Measurements from ENCODE around the gene ZSCAN23. TPM values are rescaled to one million over a fixed set of nuclear protein-coding genes. Genes with fewer than 3 reads are reported as not detected.

ZSCAN23 gene
- total RNA-seq, result under 1 TPM in 2 of 4 donors, not detected in 2; 0.25 to 0.62 TPM

DNA sequence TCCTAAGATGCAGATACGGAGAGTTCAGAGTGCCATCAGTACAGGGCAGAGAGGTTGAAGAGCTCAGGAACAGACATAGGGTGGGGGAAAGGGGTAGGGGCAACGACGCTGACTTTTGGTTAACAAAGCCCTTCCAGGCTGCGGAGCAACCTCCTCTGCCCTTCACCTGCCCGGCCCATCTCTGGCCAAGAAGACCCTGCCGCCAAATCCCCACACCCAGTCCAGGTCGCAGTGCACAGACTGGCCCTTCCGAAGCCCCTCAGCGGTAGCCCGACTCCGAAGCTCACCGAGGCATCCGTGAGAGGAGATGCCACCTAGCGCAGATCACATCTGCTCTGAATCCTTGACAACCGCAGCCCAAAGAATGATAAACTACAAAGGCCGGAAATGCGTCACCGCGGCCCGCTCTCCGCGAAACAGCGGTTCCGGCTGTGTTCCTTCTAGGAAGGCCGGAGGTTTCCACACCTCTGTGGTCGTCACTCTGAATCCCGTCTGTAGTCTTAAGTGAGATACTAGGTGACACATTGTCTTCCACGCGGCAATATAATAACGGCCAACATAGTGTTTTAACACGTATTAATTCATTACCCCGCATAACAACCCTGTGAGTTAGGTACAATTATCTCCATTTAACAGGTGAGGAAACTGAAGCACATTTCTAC, at the start of gene ZSCAN23:
TSS of gene ZSCAN23 (minus strand) at position 380 of the 662 bp plus-strand sequence. CDS start 7,225 bp downstream, outside the sequence.
- no peak for TF ChIP-seq POLR2A (IDR thresholded peaks at IDR 0.05)
- TF ChIP-seq, protein P1, sequence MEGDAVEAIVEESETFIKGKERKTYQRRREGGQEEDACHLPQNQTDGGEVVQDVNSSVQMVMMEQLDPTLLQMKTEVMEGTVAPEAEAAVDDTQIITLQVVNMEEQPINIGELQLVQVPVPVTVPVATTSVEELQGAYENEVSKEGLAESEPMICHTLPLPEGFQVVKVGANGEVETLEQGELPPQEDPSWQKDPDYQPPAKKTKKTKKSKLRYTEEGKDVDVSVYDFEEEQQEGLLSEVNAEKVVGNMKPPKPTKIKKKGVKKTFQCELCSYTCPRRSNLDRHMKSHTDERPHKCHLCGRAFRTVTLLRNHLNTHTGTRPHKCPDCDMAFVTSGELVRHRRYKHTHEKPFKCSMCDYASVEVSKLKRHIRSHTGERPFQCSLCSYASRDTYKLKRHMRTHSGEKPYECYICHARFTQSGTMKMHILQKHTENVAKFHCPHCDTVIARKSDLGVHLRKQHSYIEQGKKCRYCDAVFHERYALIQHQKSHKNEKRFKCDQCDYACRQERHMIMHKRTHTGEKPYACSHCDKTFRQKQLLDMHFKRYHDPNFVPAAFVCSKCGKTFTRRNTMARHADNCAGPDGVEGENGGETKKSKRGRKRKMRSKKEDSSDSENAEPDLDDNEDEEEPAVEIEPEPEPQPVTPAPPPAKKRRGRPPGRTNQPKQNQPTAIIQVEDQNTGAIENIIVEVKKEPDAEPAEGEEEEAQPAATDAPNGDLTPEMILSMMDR (IDR thresholded peaks at IDR 0.05 in 4 of 5, conservative IDR thresholded peaks at IDR 0.05 in 1 of 5), result no peak
- intact Hi-C loops (cut with DNase I; ENCODE audit: low total_unique reads) (loop anchor here (2.0 kb wide), 1 partner anchor 190 kb away; the partner anchor contains the start of gene ZKSCAN4), in situ Hi-C loops (cut with MboI; ENCODE audit: low sequenced_read_pairs in 4 of 4) (no loop called here)
- no peaks in the 10 kb centered on the region for H3K36me3 ChIP-seq
- H3K9me3 ChIP-seq, result no peaks in the 10 kb centered on the region
- H3K27me3 ChIP-seq, result peaks cover 17 to 30% (median 25%) of the 10 kb centered on the region in 3 donors
- peak within 1 kb of the TSS; percentile 46 to 67 (median 59) for H3K4me3 ChIP-seq
- peaks cover 0 to 5% of the 10 kb centered on the region in 2 donors for H3K4me1 ChIP-seq
- H3K27ac ChIP-seq, result peak within 1 kb of the TSS in 1 of 4 donors; percentile 11
- peak; percentile 3 to 16 for DNase-seq
- peak in 1 of 2 donors; percentile 36 for ATAC-seq

DNA sequence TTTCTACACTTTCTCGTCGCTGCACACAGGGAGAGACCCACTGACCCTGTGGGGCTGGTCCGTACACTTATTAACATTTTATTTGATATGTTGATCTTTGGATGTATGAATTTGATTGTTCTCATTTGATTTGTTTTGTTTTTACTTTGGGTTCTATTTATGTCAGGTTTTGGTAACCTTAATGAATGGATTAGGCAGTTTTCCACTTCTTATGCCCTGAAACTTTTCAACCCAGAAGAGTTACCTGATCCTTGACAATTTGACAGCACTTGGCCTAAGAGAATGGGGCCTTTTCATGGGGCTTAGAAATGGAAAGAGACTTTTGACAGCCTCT, 48.7 kb upstream of the ZSCAN23 start:
- Histone ChIP-seq H3K36me3 (no peaks in the 10 kb centered on the region), H3K9me3 (no peaks in the 10 kb centered on the region), H3K4me1 (no peaks in the 10 kb centered on the region), H3K4me3 (no peak overlapping the region), H3K27me3 (peaks cover 7 to 25% (median 18%) of the 10 kb centered on the region in 3 donors), H3K27ac (no peak overlapping the region)
- TF ChIP-seq POLR2A (IDR thresholded peaks at IDR 0.05), result no peak
- TF ChIP-seq, protein P1 (IDR thresholded peaks at IDR 0.05 in 4 of 5, conservative IDR thresholded peaks at IDR 0.05 in 1 of 5), result no peak
- DNase-seq, result no peak
- ATAC-seq, result no peak
- intact Hi-C loops (cut with DNase I; ENCODE audit: low total_unique reads) (no loop called here), in situ Hi-C loops (cut with MboI; ENCODE audit: low sequenced_read_pairs in 4 of 4) (no loop called here)

DNA sequence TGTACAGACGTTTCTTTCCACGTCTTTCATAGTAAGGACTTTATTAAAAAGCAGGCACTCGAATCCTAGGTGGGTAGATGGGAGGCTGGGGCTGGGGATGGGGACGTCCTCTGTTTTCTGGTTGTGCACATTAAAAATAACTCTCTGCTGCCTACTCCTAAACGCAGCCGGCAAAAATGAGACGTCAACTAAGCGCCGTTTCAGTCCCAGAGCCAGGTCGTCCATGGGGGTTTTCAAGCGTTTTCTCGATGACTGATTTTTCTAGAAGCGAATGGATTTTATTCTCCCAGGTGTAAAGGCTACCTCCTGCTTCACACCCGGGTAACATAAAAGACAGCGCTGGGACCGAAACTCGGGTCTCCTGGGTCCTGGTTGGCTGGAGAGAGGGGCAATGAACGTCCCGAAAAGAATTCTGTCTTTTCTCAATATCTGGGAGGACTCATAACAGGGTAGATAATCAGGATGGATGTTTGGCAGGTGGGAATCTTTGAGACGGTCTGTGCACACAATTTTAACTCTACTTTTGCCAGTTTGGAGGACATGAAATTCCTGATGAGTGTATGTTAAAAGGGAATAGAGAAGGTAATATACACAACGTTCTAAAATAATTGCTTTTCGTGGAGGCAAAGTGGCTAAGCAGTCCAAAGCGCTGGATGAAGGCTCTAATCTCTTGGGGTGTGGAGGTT, 47.1 kb upstream of the ZSCAN23 start:
- ATAC-seq, result no peak
- Histone ChIP-seq H3K36me3 (no peaks in the 10 kb centered on the region), H3K27me3 (peaks cover 7 to 25% (median 18%) of the 10 kb centered on the region in 3 donors), H3K4me1 (no peaks in the 10 kb centered on the region), H3K4me3 (peak overlapping the region in 2 of 4 donors; percentile 20 to 34), H3K27ac (peak overlapping the region in 1 of 4 donors; percentile 37), H3K9me3 (no peaks in the 10 kb centered on the region)
- no peak for DNase-seq
- intact Hi-C loops (cut with DNase I; ENCODE audit: low total_unique reads), result no loop called here
- TF ChIP-seq, protein P1 (IDR thresholded peaks at IDR 0.05 in 4 of 5, conservative IDR thresholded peaks at IDR 0.05 in 1 of 5), result no peak
- no peak for TF ChIP-seq POLR2A (IDR thresholded peaks at IDR 0.05)
- in situ Hi-C loops (cut with MboI; ENCODE audit: low sequenced_read_pairs in 4 of 4), result no loop called here

DNA sequence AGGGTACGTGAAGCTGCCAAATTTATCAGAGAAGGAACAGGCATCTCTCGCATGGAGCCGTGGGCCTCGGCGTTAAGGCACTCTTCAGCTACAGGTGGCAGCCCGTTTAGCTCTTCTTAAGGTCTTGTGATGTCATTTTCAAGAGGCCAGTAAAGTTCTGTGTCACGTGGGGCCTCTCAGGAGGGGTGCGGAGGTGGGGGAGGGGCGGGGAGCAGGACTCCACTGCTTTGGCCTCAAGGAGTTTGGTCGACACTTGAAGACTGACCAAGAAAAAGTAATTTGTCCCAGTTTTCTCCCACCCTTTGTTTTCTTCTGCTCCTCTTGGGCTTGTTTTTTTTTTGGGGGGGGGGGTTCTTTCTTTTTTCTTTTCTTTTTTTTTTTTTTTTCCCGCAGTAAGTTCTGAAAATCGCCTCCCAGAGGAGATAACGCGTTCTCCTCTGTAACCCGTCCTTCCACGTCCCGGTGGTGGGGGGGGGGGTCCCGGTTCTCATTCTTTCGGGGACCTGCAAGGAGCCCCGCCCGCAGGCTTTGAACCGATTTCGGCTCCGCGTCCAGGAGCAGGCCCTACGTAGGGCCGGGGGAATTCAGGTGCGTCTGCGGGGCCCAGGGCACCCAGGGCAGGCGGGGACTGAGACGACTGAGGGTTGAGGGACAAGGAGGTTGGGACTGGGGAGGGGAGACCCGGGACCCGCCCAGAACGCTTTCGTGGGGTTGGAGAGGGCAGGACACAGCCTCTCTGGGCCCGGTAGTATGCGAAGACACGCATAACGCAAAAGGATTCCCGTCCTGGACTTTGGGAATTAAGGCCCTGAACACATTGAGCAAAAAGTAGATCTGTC, 46.3 kb upstream of the ZSCAN23 start:
- ATAC-seq, result no peak

More for the DNA sequence above, 46.3 kb upstream of the ZSCAN23 start:
- DNase-seq, result no peak
- H3K4me3 ChIP-seq, result peak overlapping the region in 3 of 4 donors; percentile 20 to 34 (median 21)
- peak overlapping the region in 1 of 4 donors; percentile 37 for H3K27ac ChIP-seq
- H3K4me1 ChIP-seq, result no peaks in the 10 kb centered on the region
- intact Hi-C loops (cut with DNase I; ENCODE audit: low total_unique reads) (no loop called here), in situ Hi-C loops (cut with MboI; ENCODE audit: low sequenced_read_pairs in 4 of 4) (no loop called here)
- peaks cover 7 to 25% (median 18%) of the 10 kb centered on the region in 3 donors for H3K27me3 ChIP-seq
- TF ChIP-seq, protein P1 (IDR thresholded peaks at IDR 0.05 in 4 of 5, conservative IDR thresholded peaks at IDR 0.05 in 1 of 5), result no peak
- no peak for TF ChIP-seq POLR2A (IDR thresholded peaks at IDR 0.05)
- H3K36me3 ChIP-seq, result no peaks in the 10 kb centered on the region
- no peaks in the 10 kb centered on the region for H3K9me3 ChIP-seq

Data from gastrocnemius medialis (tissue), 4 donors.